CD4-positive, alpha-beta memory T cell (primary cell): ENCODE data around the gene NRSN2. TPM values are rescaled to one million over a fixed set of nuclear protein-coding genes. Genes with fewer than 3 reads are reported as not detected.

Source experiments
- CTCF ChIA-PET: fragments of 350-600 bp; sonication (Branson Sonifier 250); formaldehyde crosslinking; loops from one replicate; lab custom pipeline; 2021; ENCODE audit warnings: inconsistent platforms; ENCODE audit not compliant: partially characterized antibody; lab: Charles Lee
- POLR2A ChIA-PET: fragments of 350-600 bp; sonication (Branson Sonifier 250); formaldehyde crosslinking; loops from one replicate; lab custom pipeline; 2021; ENCODE audit not compliant: partially characterized antibody; lab: Charles Lee
- DNase-seq, 5 donors: peaks; one replicate each; pipeline versions ENCODE4 v3.0.0 to v3.0.0-alpha.2; 2020 to 2022; ENCODE audit warnings: mixed read lengths in 1 of 5
- H3K27ac ChIP-seq: one replicate; pipeline ENCODE4 v1.7.0; 2013; ENCODE audit warnings: low read depth, low read length
- H3K27me3 ChIP-seq: 2 replicates; pipeline ENCODE4 v1.7.0; 2013; ENCODE audit warnings: mild to moderate bottlenecking, low read length, moderate library complexity; ENCODE audit not compliant: insufficient read depth
- H3K36me3 ChIP-seq: 2 replicates; pipeline ENCODE4 v1.7.0; 2013; ENCODE audit warnings: mild to moderate bottlenecking, low read length, moderate library complexity; ENCODE audit not compliant: insufficient read depth
- H3K4me1 ChIP-seq: 2 replicates; pipeline ENCODE4 v1.7.0; 2013; ENCODE audit warnings: mild to moderate bottlenecking, low read length, moderate library complexity; ENCODE audit not compliant: insufficient read depth
- H3K4me3 ChIP-seq, 2 donors: one replicate each; pipeline ENCODE4 v1.7.0; 2013; ENCODE audit warnings: low read length in 2 of 2, mild to moderate bottlenecking in 1 of 2
- H3K9me3 ChIP-seq, 2 donors: one replicate each; pipeline ENCODE4 v1.7.0; 2013; ENCODE audit warnings: low read length in 2 of 2, control low read depth in 1 of 2; ENCODE audit not compliant: control insufficient read depth in 1 of 2
- H3K27ac Mint-ChIP-seq, 7 donors: one replicate each; pipeline ENCODE4 v1.8.0; 2020 to 2021; ENCODE audit warnings: mixed read lengths in 7 of 7, mild to moderate bottlenecking in 6 of 7, inconsistent platforms in 3 of 7, moderate library complexity in 3 of 7
- H3K27me3 Mint-ChIP-seq, 2 donors: one replicate each; pipeline ENCODE4 v1.8.0; 2020 to 2021; ENCODE audit warnings: mixed read lengths in 2 of 2
- H3K36me3 Mint-ChIP-seq, 2 donors: one replicate each; pipeline ENCODE4 v1.8.0; 2020 to 2021; ENCODE audit warnings: mixed read lengths in 2 of 2, inconsistent platforms in 1 of 2, mild to moderate bottlenecking in 1 of 2
- H3K4me1 Mint-ChIP-seq, 4 donors: one replicate each; pipeline ENCODE4 v1.8.0; 2020 to 2021; ENCODE audit warnings: mixed read lengths in 4 of 4, mild to moderate bottlenecking in 1 of 4
- H3K4me3 Mint-ChIP-seq, 8 donors: one replicate each; pipeline ENCODE4 v1.8.0; 2020 to 2021; ENCODE audit warnings: mixed read lengths in 8 of 8, mild to moderate bottlenecking in 7 of 8, moderate library complexity in 6 of 8, inconsistent platforms in 3 of 8
- H3K9me3 Mint-ChIP-seq, 8 donors: one replicate each; pipeline ENCODE4 v1.8.0; 2020 to 2021; ENCODE audit warnings: mixed read lengths in 8 of 8, mild to moderate bottlenecking in 5 of 8, inconsistent platforms in 3 of 8, moderate library complexity in 1 of 8
- intact Hi-C: fragments of 100-400 bp; cut with micrococcal nuclease; formaldehyde crosslinking; loops from one replicate; pipeline ENCODE4 v1.15.1; 2023
- polyA plus RNA-seq, 2 donors: library from polyadenylated mRNA; unstranded; fragments of 300-500 nt; fragmentation: Illumina TruSeq; gene quantifications; one replicate each; pipeline ENCODE4 v1.2.3, GENCODE V29; 2021
- total RNA-seq, 2 experiments: library from RNA; stranded (reverse); gene quantifications; one replicate each; pipeline ENCODE4 v1.2.3, GENCODE V29; 2021

NRSN2 gene
- total and polyA plus RNA-seq, 4 experiments from 2014 or later, result 0.52 to 1.3 (median 1.1) TPM; not detected in 1

- Mint-ChIP-seq H3K4me3 (no peak overlapping the region), H3K27ac (peak overlapping the region in 1 of 7 donors; percentile 29), H3K27me3 (no peaks in the 10 kb centered on the region), H3K4me1 (peaks cover 8 to 18% (median 10%) of the 10 kb centered on the region in 4 donors), H3K9me3 (peaks cover 0 to 3% (median 0%) of the 10 kb centered on the region in 8 donors), H3K36me3 (peaks cover 0 to 4% of the 10 kb centered on the region in 2 donors)
- ChIA-PET CTCF (no interaction called here), POLR2A (interaction anchor here (1.6 kb wide), 1 partner anchor 9 kb away, joined by 4 read pairs; the partner anchor contains the start of gene ZCCHC3)
- Histone ChIP-seq H3K4me3 (no peak overlapping the region), H3K27ac (no peak overlapping the region), H3K9me3 (no peaks in the 10 kb centered on the region), H3K36me3 (no peaks in the 10 kb centered on the region), H3K4me1 (peaks cover 17% of the 10 kb centered on the region), H3K27me3 (no peaks in the 10 kb centered on the region)
- DNase-seq, result no peak
- intact Hi-C loops, result no loop called here
Measured at GRCh38 chr20:305745-306144, 41.2 kb upstream of the NRSN2 start.

GRCh38 chr20:308427-309038, 38.4 kb upstream of the NRSN2 start:
- peak overlapping the region in 1 of 7 donors; percentile 9 for H3K27ac Mint-ChIP-seq
- peaks cover 10 to 12% (median 10%) of the 10 kb centered on the region in 4 donors for H3K4me1 Mint-ChIP-seq
- DNase-seq, result no peak
- intact Hi-C loops, result no loop called here
- peaks cover 0 to 1% of the 10 kb centered on the region in 2 donors for H3K27me3 Mint-ChIP-seq
- Histone ChIP-seq H3K27ac (no peak overlapping the region), H3K4me1 (peaks cover 12% of the 10 kb centered on the region), H3K27me3 (no peaks in the 10 kb centered on the region), H3K9me3 (no peaks in the 10 kb centered on the region), H3K4me3 (no peak overlapping the region), H3K36me3 (no peaks in the 10 kb centered on the region)
- ChIA-PET CTCF (interaction anchor here (3.9 kb wide), 1 partner anchor 22 kb away, joined by 12 read pairs; no protein-coding TSS in a partner anchor), POLR2A (interaction anchor here (2.6 kb wide), 1 partner anchor 11 kb away, joined by 11 read pairs; the partner anchor contains the start of gene ZCCHC3)
- no peaks in the 10 kb centered on the region for H3K36me3 Mint-ChIP-seq
- H3K4me3 Mint-ChIP-seq, result no peak overlapping the region
- peaks cover 0 to 3% (median 0%) of the 10 kb centered on the region in 8 donors for H3K9me3 Mint-ChIP-seq

DNA sequence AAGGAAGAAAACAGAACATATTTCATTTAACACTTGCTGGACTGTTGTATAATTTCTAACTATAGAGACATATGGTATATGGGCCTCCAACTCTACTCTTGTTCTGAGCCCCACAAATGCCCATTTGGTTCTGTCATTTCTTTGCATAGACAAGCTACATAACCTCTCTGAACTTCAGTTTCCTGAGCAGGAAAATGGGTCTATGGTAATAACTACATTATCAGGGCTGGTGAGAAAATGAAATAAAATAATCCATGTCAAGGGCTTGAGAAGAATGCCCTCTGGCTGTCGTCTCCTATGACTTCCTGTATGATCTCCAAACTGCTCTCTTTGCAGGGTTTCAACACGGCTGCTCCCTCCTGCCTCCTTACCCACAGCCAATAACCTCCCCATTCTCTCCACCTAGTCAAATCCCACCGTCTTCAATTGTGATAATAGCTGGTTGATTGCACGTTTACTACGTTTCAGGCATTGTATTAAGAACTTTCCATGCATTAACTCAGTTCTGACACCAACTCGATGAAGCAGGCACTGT, 37.5 kb upstream of the NRSN2 start:
- peaks cover 10 to 12% (median 10%) of the 10 kb centered on the region in 4 donors for H3K4me1 Mint-ChIP-seq
- intact Hi-C loops, result no loop called here
- H3K27ac Mint-ChIP-seq, result peak overlapping the region in 5 of 7 donors; percentile 1 to 80 (median 5)
- H3K9me3 ChIP-seq, result no peaks in the 10 kb centered on the region
- peaks cover 0 to 3% (median 0%) of the 10 kb centered on the region in 8 donors for H3K9me3 Mint-ChIP-seq
- no peak for DNase-seq
- H3K27me3 ChIP-seq, result no peaks in the 10 kb centered on the region
- ChIA-PET CTCF (interaction anchor here (3.9 kb wide), 1 partner anchor 21 kb away, joined by 12 read pairs; no protein-coding TSS in a partner anchor), POLR2A (interaction anchor here (1.4 to 2.6 kb wide), 2 partner anchors 12 to 15 kb away, joined by 8 to 11 read pairs; partner anchors contain the start of genes SOX12 and ZCCHC3)
- no peaks in the 10 kb centered on the region for H3K36me3 Mint-ChIP-seq
- H3K27ac ChIP-seq, result no peak overlapping the region
- H3K36me3 ChIP-seq, result no peaks in the 10 kb centered on the region
- no peak overlapping the region for H3K4me3 ChIP-seq
- peak overlapping the region in 6 of 8 donors; percentile 1 to 57 (median 16) for H3K4me3 Mint-ChIP-seq
- H3K27me3 Mint-ChIP-seq, result peaks cover 0 to 1% of the 10 kb centered on the region in 2 donors
- H3K4me1 ChIP-seq, result peaks cover 12% of the 10 kb centered on the region

DNA sequence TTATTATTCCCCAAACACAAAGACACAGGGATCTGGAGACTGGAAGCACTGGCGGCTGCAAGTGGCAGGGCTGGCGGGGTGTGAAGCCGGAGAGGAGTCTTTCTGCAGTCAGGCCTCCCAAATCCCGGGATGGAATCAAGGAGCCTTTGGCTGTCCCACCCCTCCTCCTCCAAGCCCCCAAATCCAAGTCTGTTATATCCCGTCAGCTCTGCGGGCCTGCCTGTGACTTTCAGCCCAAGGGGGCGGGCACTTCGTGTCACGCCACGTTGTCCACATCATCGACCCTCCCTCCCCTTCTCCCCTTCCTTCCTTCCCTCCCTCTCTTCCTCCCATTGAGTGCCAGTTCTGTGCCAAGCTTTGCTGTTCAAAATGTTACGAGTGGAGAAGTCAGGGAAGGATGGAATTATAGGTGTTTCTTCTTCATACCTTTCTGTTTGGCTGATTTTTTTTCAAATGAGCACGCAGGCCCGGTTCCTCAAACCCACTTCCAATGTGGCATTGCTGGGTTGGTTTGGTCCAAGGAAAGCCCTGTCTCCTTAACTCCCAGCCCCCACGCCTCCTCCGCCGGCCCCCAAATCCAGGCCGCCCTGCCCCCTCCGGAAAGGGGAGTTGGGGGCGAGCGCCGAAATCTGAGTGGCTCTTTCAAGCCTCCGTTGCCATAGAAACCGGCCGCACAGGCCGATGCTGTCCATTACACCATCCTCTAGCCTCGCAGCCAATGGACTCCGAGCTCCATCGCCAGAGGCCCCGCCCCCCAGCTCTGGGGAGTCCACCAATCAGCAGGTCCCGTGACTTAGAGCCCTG, 36.9 kb upstream of the NRSN2 start:
- no peaks in the 10 kb centered on the region for H3K9me3 ChIP-seq
- Mint-ChIP-seq H3K9me3 (peaks cover 0 to 3% (median 0%) of the 10 kb centered on the region in 8 donors), H3K4me3 (peak overlapping the region; percentile 49 to 78 (median 68)), H3K36me3 (no peaks in the 10 kb centered on the region), H3K4me1 (peaks cover 10 to 12% (median 10%) of the 10 kb centered on the region in 4 donors), H3K27me3 (peaks cover 0 to 1% of the 10 kb centered on the region in 2 donors), H3K27ac (peak overlapping the region in 5 of 7 donors; percentile 36 to 80 (median 49))
- no peaks in the 10 kb centered on the region for H3K36me3 ChIP-seq
- peak; percentile 56 to 74 (median 59) for DNase-seq
- H3K4me3 ChIP-seq, result no peak overlapping the region
- H3K27me3 ChIP-seq, result no peaks in the 10 kb centered on the region
- no peak overlapping the region for H3K27ac ChIP-seq
- peaks cover 12% of the 10 kb centered on the region for H3K4me1 ChIP-seq
- ChIA-PET CTCF (interaction anchor here (3.9 kb wide), 1 partner anchor 21 kb away, joined by 12 read pairs; no protein-coding TSS in a partner anchor), POLR2A (interaction anchor here (1.4 to 2.6 kb wide), 2 partner anchors 12 to 14 kb away, joined by 8 to 11 read pairs; partner anchors contain the start of genes SOX12 and ZCCHC3)
- intact Hi-C loops, result no loop called here

- Histone ChIP-seq H3K27ac (no peak overlapping the region), H3K27me3 (no peaks in the 10 kb centered on the region), H3K36me3 (no peaks in the 10 kb centered on the region), H3K4me3 (no peak overlapping the region), H3K4me1 (peaks cover 12% of the 10 kb centered on the region), H3K9me3 (no peaks in the 10 kb centered on the region)
- peaks cover 0 to 3% (median 0%) of the 10 kb centered on the region in 8 donors for H3K9me3 Mint-ChIP-seq
- H3K36me3 Mint-ChIP-seq, result no peaks in the 10 kb centered on the region
- ChIA-PET CTCF (interaction anchor here (3.9 kb wide), 1 partner anchor 20 kb away, joined by 12 read pairs; no protein-coding TSS in a partner anchor), POLR2A (interaction anchor here (1.4 to 2.6 kb wide), 2 partner anchors 13 to 14 kb away, joined by 8 to 11 read pairs; partner anchors contain the start of genes SOX12 and ZCCHC3)
- H3K27ac Mint-ChIP-seq, result peak overlapping the region in 3 of 7 donors; percentile 44 to 80 (median 49)
- intact Hi-C loops, result no loop called here
- no peak for DNase-seq
- peaks cover 0 to 1% of the 10 kb centered on the region in 2 donors for H3K27me3 Mint-ChIP-seq
- H3K4me3 Mint-ChIP-seq, result peak overlapping the region in 7 of 8 donors; percentile 56 to 78 (median 68)
- H3K4me1 Mint-ChIP-seq, result peaks cover 10 to 12% (median 10%) of the 10 kb centered on the region in 4 donors
Measured at GRCh38 chr20:310645-311044, 36.3 kb upstream of the NRSN2 start.

- H3K27ac ChIP-seq, result no peak overlapping the region
- H3K9me3 Mint-ChIP-seq, result peaks cover 0 to 1% (median 0%) of the 10 kb centered on the region in 8 donors
- no peaks in the 10 kb centered on the region for H3K9me3 ChIP-seq
- POLR2A ChIA-PET, result no interaction called here
- intact Hi-C loops, result no loop called here
- peak overlapping the region in 1 of 8 donors; percentile 23 for H3K4me3 Mint-ChIP-seq
- no peak overlapping the region for H3K4me3 ChIP-seq
- peaks cover 10 to 12% (median 10%) of the 10 kb centered on the region in 4 donors for H3K4me1 Mint-ChIP-seq
- peaks cover 0 to 1% of the 10 kb centered on the region in 2 donors for H3K27me3 Mint-ChIP-seq
- peaks cover 12% of the 10 kb centered on the region for H3K4me1 ChIP-seq
- H3K27ac Mint-ChIP-seq, result peak overlapping the region in 1 of 7 donors; percentile 20
- H3K36me3 ChIP-seq, result no peaks in the 10 kb centered on the region
- no peaks in the 10 kb centered on the region for H3K27me3 ChIP-seq
- H3K36me3 Mint-ChIP-seq, result no peaks in the 10 kb centered on the region
- CTCF ChIA-PET, result interaction anchor here (0.8 to 1.1 kb wide), 2 partner anchors 13 to 45 kb away, joined by 4 read pairs; no protein-coding TSS in a partner anchor
- DNase-seq, result no peak
Measured at GRCh38 chr20:311609-312008, 35.3 kb upstream of the NRSN2 start.
